DOHH2 (cell line): ENCODE measurements around the gene AUTS2.

Experiments used
- CTCF ChIP-seq: fragments of 200-600 bp; sonication (generic); IDR thresholded peaks from one replicate; pipeline ENCODE4 v1.5.1; 2014; ENCODE audit warnings: antibody characterized with exemption, mild to moderate bottlenecking, low read depth, low read length; ENCODE audit not compliant: poor library complexity, severe bottlenecking
- EZH2phosphoT487 ChIP-seq: fragments of 200-600 bp; sonication (generic); IDR thresholded peaks from 2 replicates; pipeline ENCODE4 v1.6.1; 2017; ENCODE audit warnings: borderline replicate concordance, mild to moderate bottlenecking, antibody characterized with exemption, low read length, moderate library complexity, mixed read lengths

- no peak for TF ChIP-seq CTCF
- TF ChIP-seq EZH2phosphoT487 = no peak
Observed at GRCh38 chr7:70047384-70047783, 449.1 kb downstream of the AUTS2 start.
